GM21381 (cell line): ENCODE data around the gene NGEF.

Source experiments
- ATAC-seq: cut with Tn5 transposase; IDR thresholded peaks from one replicate; pipeline ENCODE4 v1.9.1; 2021; ENCODE audit warnings: mild to moderate bottlenecking, moderate library complexity; ENCODE audit not compliant: unreplicated experiment

The NGEF gene

DNA sequence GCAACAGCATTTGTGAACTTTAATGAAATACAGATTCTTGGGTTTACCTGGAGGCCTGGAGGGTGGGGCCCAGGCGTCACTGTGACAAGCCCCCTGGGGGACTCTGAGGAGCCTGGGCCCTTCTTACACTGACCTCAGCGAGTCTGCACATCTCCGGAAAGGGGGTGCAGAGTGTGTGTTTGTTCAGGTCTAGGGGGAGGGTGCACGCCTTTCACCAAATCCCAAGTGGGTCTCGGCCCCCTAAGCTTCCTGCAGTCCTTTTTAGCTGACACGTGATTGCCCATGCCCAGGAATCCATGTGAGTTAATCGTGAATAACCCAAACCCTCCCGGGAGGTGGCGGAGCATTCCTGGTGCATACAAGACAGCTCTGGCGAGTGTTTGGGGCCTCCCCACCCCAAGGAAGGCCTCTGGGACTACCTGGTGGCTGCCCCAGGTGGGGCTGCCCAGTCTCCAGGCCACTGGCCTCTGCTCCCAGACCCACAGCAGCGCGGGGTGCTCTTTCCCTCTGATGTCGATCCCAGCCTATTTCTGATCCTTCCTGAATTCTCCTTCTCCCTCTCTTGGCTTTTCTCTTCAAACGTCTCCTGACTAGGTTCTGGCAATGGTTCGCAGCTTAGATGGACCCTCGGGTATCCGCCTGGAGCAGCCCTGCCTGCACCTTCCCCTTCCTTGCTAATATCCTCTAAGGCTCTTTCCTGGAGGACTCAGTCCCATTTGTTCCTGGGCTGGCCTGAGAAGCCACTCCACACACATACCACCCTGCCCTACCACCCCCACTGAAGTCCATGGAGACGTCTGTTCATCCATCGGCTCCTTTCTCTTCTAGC is 10.0 kb downstream of the NGEF start:
- ATAC-seq, result no peak

DNA sequence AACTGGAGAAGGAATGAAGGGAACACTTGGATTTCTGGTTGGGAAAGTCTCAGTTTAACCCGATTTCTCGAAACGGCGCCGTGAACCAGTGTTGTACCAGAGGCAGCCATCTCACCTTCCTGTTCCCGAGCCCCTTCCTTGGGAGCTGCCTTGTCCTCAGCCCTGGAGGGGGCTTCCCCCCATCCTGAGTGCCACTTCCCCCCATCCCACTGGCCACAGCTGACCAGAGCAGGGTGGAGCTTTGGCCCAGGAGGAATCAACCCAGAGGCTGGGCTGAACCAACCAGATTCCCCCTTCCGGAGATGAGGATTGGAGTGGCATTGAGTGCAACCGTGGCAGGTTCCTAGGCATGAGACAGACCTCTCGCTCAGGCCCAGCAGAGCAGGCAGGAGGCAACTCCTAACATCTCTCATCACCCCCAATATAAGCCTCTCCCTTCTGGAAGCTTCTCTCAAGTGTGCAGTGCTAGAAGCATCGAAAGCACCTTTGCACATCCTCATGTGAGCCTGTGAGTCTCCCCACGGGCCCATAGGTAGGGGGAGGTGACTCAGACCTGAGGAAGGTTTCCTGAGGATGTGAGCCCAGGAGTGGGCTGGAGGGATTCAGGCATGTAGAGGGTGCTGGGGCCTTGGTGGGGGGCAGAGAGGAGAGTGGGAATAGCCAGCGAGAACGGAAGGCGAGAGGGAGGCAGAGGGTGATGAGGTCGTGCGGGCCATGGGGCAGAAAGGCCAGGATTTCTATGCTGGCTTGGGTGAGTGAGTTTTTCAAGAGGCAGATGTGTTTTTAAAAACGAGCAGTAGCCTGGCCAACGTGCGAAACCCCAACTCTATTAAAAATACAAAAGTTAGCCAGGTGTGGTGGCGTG is 11.9 kb downstream of the NGEF start:
- ATAC-seq, result no peak

DNA sequence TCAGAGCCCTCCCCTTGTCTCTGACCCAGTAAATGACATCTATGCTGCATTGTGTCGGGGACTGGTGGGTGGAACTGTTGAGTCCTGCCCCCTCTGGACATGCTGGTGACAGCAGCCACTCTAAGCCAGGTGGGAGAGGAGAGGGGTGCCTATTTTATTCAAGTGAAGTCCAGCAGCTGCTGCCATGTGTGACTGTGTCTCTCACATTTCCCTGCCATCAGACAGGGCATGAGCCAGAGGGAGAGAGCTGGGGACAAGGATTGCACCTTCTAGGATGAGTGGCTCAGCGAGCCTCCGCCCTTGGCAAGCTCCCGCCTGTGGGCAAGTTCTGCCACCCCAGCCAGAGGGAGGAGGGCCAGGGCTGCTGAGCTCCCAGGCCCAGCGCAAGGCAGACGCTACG is 13.7 kb downstream of the NGEF start:
- no peak for ATAC-seq

DNA sequence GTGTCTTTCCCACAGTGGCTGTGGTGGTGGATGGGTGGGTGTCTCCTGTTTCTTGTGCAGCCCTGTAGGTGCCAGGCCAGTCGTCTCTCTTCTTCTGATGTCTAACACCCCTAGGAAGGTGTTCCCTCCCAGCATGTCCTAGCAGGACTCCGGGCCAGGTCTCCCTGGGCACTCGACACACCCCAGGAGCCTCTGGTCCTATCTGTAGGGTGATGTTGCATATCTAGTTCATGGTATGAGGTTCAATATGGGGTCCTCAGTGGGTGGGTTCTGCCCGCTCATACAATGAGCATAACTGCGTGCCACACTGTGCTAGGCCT is 14.4 kb downstream of the NGEF start:
- no peak for ATAC-seq

DNA sequence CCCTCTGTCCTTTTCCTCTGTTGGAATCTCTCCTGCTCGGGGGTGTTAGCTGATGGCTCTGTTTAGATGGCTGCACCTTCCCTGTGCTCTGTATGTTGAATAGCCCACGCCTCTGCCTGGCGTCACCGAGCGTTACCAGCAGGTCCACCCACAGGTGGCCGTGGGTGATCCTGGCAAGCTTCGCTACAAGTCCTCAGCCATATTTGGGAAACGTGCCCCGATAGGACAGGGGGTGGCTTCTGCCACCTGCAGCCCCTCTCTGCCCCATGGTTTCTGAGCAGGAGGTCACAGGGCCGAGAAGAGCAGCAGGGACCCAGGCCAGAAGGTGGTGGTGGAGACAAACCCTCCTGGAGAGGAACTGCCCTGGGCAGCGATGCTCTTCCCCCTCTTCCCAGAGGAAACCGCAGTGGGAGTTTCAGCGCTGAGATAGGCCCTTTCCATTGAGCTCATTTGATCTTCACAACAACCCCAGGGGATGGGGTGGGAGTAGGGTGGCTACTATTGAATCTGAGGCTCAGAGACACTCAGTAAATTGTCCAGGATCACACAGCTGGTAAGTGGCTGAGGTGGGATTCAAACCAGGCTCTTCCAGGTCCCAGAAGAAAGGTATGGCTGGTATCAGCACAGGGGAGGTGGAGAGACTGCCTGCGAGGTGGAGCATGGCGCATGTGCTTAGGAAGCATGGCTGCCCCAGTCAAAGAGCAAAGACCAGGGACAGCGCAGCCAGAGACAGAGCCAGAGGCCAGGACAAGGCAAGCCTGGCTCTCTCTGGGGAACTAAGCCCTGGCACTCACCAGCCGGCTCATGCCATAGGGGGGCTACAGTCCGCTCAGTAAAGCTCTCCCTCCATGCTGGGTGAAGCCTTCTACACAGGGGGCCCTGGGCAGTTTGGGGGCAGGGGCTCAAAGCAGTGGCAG is 15.0 kb downstream of the NGEF start:
- no peak for ATAC-seq

DNA sequence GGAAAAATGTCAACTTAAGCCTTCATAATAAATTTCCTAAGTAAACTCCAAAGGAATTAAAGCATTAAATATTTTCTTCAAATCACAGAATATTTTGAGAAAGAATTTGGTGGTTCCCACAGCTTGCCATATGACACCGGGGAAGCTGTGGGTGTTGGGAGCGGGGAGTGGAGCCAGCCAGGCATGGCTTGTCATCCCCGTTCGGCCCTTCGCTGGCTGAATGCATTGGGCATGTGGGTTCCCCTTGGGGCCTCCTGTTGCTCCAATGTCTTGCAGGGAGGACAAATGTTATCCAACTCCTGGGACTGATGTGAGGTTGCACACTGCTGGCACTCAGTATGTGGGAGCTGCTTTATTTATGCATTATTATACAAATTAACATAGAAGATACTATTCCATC is 18.6 kb downstream of the NGEF start:
- ATAC-seq, result no peak

DNA sequence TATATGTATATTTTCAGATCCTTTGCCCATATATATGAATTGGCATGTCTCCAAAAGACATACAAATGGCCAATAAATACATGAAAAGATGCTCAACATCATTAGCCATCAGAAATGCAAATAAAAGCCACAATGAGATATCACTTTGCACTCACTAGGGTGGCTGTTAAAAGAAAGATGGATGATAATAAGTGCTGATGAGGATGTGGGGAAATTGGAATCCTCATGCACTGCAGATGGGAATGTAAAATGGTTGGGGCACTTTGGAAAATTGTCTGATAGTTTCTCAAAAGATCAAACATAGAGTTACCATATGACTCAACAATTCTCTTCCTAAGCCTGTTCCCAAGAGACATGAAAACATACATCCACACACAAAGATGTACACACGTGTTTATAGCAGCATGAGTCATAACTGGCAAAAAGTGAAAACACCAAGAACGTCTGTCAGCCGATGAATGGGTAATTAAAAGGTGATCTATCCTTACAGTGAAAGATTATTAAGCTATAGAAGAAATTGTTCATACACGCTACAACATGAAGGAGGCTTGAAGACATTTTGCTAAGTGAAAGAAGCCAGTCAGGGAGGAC is 19.7 kb downstream of the NGEF start:
- ATAC-seq, result no peak

DNA sequence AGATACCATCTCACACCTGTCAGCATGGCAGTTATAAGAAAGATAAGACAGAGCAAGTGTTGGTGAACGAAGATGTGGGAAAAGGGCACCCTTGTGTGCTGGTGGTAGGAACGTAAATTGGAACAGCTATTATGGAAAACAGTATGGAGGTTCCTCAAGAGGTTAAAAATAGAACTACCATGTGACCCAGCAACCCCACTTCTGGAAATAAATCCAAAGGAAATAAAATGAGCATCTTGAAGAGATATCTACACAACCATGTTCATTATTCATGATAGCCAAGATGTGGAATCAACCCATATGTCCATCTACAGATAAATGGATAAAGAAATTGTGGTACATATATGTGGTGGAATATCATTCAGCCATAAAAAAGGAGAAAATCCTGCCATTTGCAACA is 26.9 kb downstream of the NGEF start:
- no peak for ATAC-seq

DNA sequence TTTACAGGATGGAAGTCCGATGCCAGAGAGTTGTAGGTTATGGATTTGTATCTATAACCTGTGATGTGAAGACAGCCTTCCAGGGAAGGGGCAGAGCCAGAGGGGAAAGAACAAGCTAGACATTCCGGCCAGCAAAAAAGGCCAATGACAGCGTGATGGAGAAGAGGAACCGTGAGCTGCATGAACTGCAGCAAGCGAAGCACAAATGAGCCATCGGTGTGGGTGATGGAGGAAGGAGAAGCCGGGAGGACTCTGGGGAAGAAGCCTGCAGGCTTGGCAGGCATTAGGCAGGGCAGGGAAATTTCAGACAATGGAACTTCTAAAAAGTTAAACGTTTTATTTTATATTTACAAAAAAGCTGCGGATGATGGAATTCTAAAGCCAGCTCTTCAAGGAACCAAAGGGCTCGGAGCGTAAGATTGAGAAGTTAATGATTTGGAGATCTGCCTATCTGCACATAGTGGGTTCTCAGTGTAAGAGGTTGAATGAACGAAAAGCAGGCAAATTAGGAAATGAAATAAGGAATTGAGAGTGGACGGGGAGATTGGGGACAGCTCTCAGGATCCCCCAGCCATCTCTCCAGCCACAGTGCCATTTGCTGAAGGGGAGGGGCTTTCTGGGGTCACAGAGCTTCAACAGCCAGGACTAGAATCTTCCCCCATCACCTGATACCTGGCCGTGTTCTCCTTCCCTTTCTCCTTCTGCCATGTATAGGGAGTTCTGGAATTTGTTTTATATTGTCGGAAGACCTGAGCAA is 28.4 kb downstream of the NGEF start:
- ATAC-seq, result no peak

DNA sequence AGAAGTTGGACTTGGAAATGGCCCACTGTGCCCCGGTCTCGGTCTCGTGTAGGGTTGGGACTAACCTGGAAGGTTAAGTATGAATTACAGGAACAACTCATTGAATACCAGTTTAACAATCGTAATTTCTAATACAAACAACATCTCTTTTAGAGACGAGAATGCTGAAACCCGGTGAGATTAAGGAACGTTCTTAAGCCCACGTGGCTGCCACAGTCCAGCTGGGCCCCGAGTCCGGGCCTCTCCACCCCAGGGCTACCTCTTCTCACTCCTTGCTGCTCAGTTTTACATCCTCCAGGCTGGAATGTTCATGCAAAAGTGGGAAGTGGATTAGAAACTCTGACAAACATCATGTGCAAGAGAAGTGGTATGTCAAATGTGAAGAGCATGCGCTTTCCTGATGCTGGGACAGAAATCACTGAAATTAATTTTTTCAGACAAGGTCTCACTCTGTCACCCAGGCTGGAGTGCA is 29.4 kb downstream of the NGEF start:
- ATAC-seq, result no peak

DNA sequence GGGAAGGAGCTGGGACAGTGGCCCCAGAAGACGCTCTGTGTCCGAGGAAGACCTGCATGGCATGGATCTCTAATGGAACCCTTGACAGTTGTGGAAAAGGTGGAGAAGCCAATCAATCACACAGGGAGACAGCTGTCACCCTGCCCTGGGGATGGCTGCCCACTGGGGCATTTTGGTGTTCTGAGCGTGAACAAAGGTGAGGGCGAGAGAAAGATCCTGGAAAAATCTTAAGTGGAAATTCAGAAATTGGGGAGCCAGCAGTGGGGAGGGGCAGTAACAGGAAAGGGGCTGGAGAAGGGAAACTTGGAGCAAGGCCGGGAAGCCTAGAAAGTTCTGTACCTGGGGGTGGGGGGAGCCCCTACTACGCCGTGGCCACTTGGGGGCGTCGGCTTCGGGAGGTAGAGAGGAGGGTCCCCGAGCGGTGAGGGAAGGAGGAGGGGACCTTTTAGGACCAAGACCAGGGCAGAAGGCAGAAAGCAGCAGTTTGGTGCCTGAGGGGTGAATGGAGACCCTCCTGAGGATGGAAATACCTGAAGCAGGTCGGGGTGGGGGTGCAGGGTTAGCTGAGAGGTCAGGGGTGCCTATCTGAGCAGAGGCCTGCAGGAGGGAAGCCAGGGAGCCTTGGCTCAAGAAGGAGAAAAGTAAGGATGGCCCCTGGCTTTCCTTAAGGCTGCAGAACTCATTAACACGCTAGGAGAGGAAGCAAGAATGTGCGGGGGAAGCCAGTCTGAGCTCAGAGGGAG is 30.0 kb downstream of the NGEF start:
- no peak for ATAC-seq

DNA sequence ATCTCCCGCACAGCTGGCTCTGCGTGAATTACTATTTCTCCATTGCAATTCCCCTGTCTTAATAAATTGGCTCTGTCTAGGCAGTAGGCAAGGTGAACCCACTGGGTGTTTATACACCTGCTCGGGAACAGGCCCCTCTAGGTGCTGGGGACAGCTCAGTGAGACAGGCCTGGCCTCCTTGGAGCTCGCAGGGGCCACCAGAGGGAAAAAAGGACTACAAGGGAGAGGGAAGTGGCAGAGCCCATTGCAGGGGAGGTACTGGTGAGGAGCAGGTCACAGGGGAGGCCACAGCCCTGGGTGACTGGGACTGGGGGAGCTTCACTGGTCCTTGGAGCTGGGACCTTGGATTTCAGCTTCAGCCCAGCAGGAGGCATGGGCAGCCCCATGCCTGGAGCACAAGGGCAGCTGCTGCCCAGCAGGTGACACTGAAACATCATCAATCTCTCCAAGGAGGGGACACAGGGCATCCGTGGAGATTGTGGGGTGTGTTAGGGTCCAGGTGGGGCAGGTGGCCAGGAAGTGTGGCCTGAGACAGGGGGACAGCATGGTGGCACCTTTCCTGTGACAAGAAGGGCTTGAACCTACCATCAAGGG is 31.2 kb downstream of the NGEF start:
- no peak for ATAC-seq

DNA sequence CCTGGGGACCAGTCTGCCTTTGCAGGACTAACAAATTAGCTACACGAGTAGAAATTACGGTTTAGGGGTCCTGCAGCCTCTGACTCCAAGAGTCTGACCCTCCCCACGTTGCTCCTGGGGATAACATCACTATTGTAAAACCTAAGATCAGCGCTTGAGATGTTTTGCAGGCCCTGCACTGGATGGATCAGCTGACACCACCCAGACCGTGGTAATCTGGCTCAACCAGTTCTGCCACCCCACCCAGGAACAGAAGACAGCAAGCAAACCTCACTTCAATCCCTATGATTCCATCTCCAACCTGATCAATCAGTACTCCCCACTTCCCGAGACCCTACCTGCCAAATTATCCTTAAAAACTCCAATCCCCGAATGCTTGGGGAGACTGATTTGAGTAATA is 31.7 kb downstream of the NGEF start:
- no peak for ATAC-seq

DNA sequence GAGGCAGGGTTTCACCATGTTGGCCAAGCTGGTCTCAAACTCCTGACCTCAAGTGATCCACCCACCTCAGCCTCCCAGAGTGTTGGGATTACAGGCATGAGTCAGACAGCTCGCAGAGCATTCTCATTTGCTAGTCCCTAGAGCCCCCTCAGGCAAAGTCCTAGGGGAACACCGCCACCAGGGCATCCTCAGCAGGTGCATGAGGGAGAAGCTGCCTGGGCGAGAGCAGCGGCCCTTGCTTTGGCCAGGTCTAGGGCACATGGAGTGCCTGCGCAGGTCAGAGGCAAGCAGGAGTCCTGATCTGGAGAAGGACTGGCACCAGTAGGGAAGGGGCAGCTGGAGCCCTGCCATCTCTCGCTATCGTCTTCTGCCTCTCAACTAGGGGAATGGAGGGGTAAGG is 32.4 kb downstream of the NGEF start:
- ATAC-seq, result no peak

DNA sequence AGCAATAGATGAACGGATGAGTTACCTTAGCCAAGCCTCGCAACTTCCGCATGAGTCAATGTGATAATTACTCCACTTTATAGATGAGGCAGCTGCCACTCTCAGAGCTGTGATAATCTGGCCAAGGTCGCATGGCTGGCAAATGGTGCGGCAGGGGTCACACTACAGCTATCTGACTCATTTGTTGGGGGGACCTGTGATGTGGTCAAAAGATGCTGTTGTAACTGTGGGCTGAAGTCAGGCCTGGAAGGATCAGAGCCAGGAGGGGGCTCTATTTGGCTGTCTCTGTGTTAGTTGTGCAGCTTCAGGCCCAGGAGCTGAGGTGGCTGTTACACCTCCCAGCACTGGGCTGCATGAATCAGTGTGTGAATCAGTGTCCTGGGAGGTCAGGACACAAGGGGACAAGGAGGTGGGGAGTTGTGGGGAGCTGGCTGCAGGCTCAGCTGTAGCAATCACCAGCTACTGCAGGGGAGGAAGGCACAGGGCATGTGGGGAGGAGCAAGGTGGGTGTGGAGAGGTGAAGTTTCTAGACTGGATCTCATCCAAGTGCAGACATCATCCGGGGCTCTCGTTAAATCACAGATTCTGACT is 33.1 kb downstream of the NGEF start:
- no peak for ATAC-seq

DNA sequence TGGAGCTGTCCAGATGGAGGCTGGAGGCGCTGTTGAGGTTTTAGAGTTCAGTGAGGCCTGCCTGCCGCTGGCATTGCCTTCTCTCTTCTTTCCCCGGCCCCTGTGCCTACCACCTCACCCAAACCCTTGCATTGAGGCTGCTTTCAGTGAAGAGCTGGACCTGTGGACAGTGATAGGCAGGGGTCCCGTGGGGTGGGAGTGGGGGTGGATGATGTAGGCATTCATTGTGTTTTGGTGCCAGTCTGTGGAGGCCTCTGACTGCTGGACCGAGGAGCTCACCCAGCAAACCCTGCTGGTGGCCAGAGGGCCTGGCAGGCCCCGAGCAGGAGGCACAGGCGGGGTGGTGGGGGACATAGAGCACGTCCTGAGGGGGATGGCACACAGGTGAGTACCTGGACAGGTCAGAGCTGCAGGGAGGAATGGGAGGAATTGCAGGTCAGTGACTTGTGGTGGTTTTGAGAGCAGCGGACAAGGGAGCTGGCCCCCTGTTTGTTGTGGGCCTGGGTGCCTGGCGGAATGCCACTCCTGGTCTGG is 35.6 kb downstream of the NGEF start:
- ATAC-seq, result no peak

DNA sequence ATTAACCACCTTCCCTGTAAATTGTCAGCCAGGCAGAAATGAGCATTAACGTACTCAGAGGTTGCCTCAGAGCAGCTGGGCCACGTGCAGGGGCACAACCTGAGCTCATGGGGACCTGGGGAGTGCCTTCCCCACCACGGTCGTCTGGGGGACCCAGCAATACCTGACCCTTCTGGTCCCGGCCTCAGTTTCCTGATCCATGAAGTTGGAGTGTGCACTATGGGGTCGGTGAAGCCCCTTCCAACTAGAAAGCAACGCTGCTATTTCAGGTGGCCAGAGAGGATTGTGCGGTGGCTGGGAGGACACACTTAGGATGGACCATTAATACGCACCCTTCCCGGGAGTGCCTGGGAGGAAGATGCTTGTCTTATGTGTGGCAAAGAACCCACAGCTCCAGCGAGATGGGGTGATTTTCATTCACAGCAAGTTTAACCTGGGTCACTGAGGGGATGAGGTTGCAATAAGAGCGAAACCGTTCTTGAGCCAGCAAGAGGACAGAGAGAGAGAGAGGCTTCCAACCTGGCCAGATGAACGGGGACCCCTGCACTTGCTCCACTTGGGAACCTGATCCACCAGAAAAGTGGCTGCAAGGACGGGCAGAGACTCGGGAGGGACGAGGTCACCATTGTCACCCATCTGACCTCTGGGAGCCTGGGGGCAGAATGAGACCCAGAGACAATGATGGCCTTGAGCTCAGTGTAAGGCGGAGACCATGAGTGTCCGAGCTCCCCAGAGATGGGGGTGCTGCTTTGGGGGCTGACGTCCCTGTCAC is 36.2 kb downstream of the NGEF start:
- ATAC-seq, result no peak

DNA sequence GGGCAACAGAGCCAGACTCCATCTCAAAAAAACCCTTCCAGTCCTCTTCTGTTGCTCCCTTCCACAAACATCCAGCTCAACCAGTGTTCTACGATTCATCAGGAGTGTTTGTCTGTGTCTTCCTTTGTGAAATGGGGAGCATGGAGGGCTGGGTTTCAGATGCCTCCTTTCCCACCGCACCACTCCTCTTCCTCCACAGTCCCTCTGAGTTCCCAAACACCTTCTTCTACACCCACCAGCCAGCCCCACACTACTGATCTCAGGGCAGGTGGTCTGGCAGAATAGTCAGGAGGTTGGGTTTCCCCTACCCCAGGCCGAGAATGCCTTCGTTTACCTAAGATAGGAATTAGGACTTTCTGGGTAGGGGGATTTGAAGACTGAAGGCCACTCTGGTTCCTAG is 36.9 kb downstream of the NGEF start:
- ATAC-seq, result no peak
